Small intestine (tissue), 16 donors: ENCODE results near the gene PSMA1. TPM values are rescaled to one million over a fixed set of nuclear protein-coding genes. Genes with fewer than 3 reads are reported as not detected.
"Not testable (repeated sequence)": the region's sequence is repeated elsewhere in the genome, so short reads cannot be mapped to it uniquely, and the experiment has no call there.

Experiments used
- DNase-seq, 2 donors: peaks; one replicate each; pipeline versions ENCODE4 v3.0.0 to v3.0.0-alpha.2; 2013
- FAIRE-seq: peaks from 2 replicates; lab custom pipeline; 2012; peaks lifted over from hg19 to GRCh38; lab: Jason Lieb, UNC
- H3K27ac ChIP-seq, 3 donors: one replicate each; pipeline ENCODE4 v1.5.1; 2013; ENCODE audit warnings: low read length in 2 of 3, mild to moderate bottlenecking in 2 of 3, control low read depth in 1 of 3, inconsistent platforms in 1 of 3, low read depth in 1 of 3, moderate library complexity in 1 of 3
- H3K27me3 ChIP-seq, 3 donors: one replicate each; pipeline ENCODE4 v1.6.1; 2013; ENCODE audit warnings: low read length in 3 of 3, inconsistent platforms in 1 of 3; ENCODE audit not compliant: control insufficient read depth in 3 of 3, insufficient read depth in 3 of 3
- H3K36me3 ChIP-seq, 3 donors: one replicate each; pipeline ENCODE4 v1.6.1; 2013; ENCODE audit warnings: low read length in 3 of 3, inconsistent platforms in 1 of 3, low read depth in 1 of 3, mild to moderate bottlenecking in 1 of 3, moderate library complexity in 1 of 3; ENCODE audit not compliant: control insufficient read depth in 3 of 3, insufficient read depth in 2 of 3
- H3K4me1 ChIP-seq, 3 donors: one replicate each; pipeline ENCODE4 v1.6.1; 2013; ENCODE audit warnings: low read length in 2 of 3, inconsistent platforms in 1 of 3, low read depth in 1 of 3, mild to moderate bottlenecking in 1 of 3, moderate library complexity in 1 of 3; ENCODE audit not compliant: control insufficient read depth in 3 of 3, insufficient read depth in 2 of 3
- H3K4me3 ChIP-seq, 3 donors: one replicate each; pipeline ENCODE4 v1.5.1; 2013; ENCODE audit warnings: low read length in 3 of 3, control low read depth in 1 of 3, inconsistent platforms in 1 of 3, low read depth in 1 of 3, mild to moderate bottlenecking in 1 of 3, moderate library complexity in 1 of 3
- H3K9me3 ChIP-seq, 2 donors: one replicate each; pipeline ENCODE4 v1.6.1; 2013; ENCODE audit warnings: low read depth in 1 of 2, low read length in 1 of 2; ENCODE audit not compliant: control insufficient read depth in 2 of 2, insufficient read depth in 1 of 2
- WGBS, 3 donors: extraction: QIAGEN DNeasy Blood & Tissue Kit; methylation state at CpG; one replicate each; pipeline ENCODE4 v1.1.7; 2013; 5-methylcytosine and 5-hydroxymethylcytosine counted together
- long read RNA-seq, 10 donors: transcript quantifications; one replicate each; lab custom pipeline, GENCODE V29; 2026
- polyA plus RNA-seq, 4 donors: library from polyadenylated mRNA; stranded (reverse) in 3 of 4; unstranded in 1 of 4; fragments of 200-250 nt in 3 of 4; fragments of 120-200 nt in 1 of 4; gene quantifications; one replicate each; pipeline versions ENCODE4 v1.2.1 to v1.2.3, GENCODE V29; 2013
- donor health status: healthy with polysubstance abuse.
- donor health status: control.
- donor health status: control.
- donor health status: Bipolar disorder and iron deficiency.
- donor health status: healthy.

Gene PSMA1
- polyA plus RNA-seq = 100 to 1,000 TPM; 135 to 194 (median 155) TPM
- long read RNA-seq, donor 1, transcript PSMA1-201 (10 exons, 1,505 nt) = major isoform, 137 of 187 reads
- long read RNA-seq, donor 1, partial matches to known transcripts = 42 of 187 reads
- long read RNA-seq, donor 1, other reads (novel, unspliced or antisense) = 0 of 187 reads
- long read RNA-seq, donor 2, transcript PSMA1-201 (10 exons, 1,505 nt) = major isoform, 16 of 25 reads
- long read RNA-seq, donor 2, partial matches to known transcripts = 9 of 25 reads
- long read RNA-seq, donor 2, other reads (novel, unspliced or antisense) = 0 of 25 reads
- long read RNA-seq, donor 3, transcript PSMA1-201 (10 exons, 1,505 nt) = major isoform, 33 of 52 reads
- long read RNA-seq, donor 3, partial matches to known transcripts = 13 of 52 reads
- long read RNA-seq, donor 3, other reads (novel, unspliced or antisense) = 0 of 52 reads
- long read RNA-seq, donor 4, partial matches to known transcripts = 0 of 1 reads
- long read RNA-seq, donor 4, other reads (novel, unspliced or antisense) = 0 of 1 reads
- long read RNA-seq, donor 5, transcript PSMA1-201 (10 exons, 1,505 nt) = major isoform, 7 of 19 reads
- long read RNA-seq, donor 5, partial matches to known transcripts = 7 of 19 reads
- long read RNA-seq, donor 5, other reads (novel, unspliced or antisense) = 0 of 19 reads
- long read RNA-seq, donor 6, transcript PSMA1-201 (10 exons, 1,505 nt) = major isoform, 31 of 46 reads
- long read RNA-seq, donor 6, partial matches to known transcripts = 13 of 46 reads
- long read RNA-seq, donor 6, other reads (novel, unspliced or antisense) = 0 of 46 reads
- long read RNA-seq, donor 7 = 0 reads
- long read RNA-seq, donor 8, transcript PSMA1-201 (10 exons, 1,505 nt) = major isoform, 7 of 7 reads
- long read RNA-seq, donor 8, partial matches to known transcripts = 0 of 7 reads
- long read RNA-seq, donor 8, other reads (novel, unspliced or antisense) = 0 of 7 reads
- long read RNA-seq, donor 9, transcript PSMA1-201 (10 exons, 1,505 nt) = major isoform, 6 of 7 reads
- long read RNA-seq, donor 9, partial matches to known transcripts = 0 of 7 reads
- long read RNA-seq, donor 9, other reads (novel, unspliced or antisense) = 0 of 7 reads
- long read RNA-seq, donor 10, transcript PSMA1-201 (10 exons, 1,505 nt) = major isoform, 46 of 75 reads
- long read RNA-seq, donor 10, partial matches to known transcripts = 25 of 75 reads
- long read RNA-seq, donor 10, other reads (novel, unspliced or antisense) = 0 of 75 reads

GRCh38 chr11:14519917-14520746 is at the start of gene PSMA1:
PSMA1 (minus strand) TSS chr11:14520386; CDS start chr11:14520299, 87 bp downstream.
- H3K4me3 ChIP-seq = peak within 1 kb of the TSS; percentile 59 to 85 (median 61)
- peak within 1 kb of the TSS; percentile 6 to 95 (median 86) for H3K27ac ChIP-seq
- 0 to 1% (median 0%) methylated on average over 56 of the region's 56 CpGs for WGBS, 3 donors
- no peaks in the 10 kb centered on the region for H3K9me3 ChIP-seq
- FAIRE-seq (no peak), DNase-seq (peak; percentile 96 to 97)
- H3K4me1 ChIP-seq = no peaks in the 10 kb centered on the region
- peaks cover 2 to 10% (median 2%) of the 10 kb centered on the region in 3 donors for H3K36me3 ChIP-seq
- H3K27me3 ChIP-seq = no peaks in the 10 kb centered on the region

GRCh38 chr11:14569516-14569915 is 49.3 kb upstream of the PSMA1 start:
- 84 to 91% (median 85%) methylated on average over 6 of the region's 6 CpGs for WGBS, 3 donors

GRCh38 chr11:14567064-14567651 is 47.0 kb upstream of the PSMA1 start:
- Histone ChIP-seq H3K9me3 (peaks cover 0 to 9% of the 10 kb centered on the region in 2 donors), H3K4me3 (no peak overlapping the region), H3K36me3 (no peaks in the 10 kb centered on the region), H3K4me1 (peaks cover 0 to 13% (median 0%) of the 10 kb centered on the region in 3 donors), H3K27ac (peak overlapping the region in 1 of 3 donors; percentile 57), H3K27me3 (no peaks in the 10 kb centered on the region)
- FAIRE-seq (no peak), DNase-seq (no peak)
- 86 to 87% (median 87%) methylated on average over 3 of the region's 3 CpGs for WGBS, 3 donors

More at GRCh38 chr11:14569516-14569915, 49.3 kb upstream of the PSMA1 start:
- Histone ChIP-seq H3K9me3 (peaks cover 0 to 13% of the 10 kb centered on the region in 2 donors), H3K4me1 (peaks cover 0 to 13% (median 0%) of the 10 kb centered on the region in 3 donors)
- DNase-seq, H3K4me3 ChIP-seq, H3K27ac ChIP-seq, H3K27me3 ChIP-seq, H3K36me3 ChIP-seq, FAIRE-seq: not testable (repeated sequence)

- H3K27me3 ChIP-seq = no peaks in the 10 kb centered on the region
- FAIRE-seq (no peak), DNase-seq (peak in 1 of 2 donors; percentile 47)
- H3K27ac ChIP-seq = peak overlapping the region in 1 of 3 donors; percentile 57
- peaks cover 0 to 9% of the 10 kb centered on the region in 2 donors for H3K9me3 ChIP-seq
- 90 to 96% (median 93%) methylated on average over 3 of the region's 3 CpGs for WGBS, 3 donors
- H3K36me3 ChIP-seq = no peaks in the 10 kb centered on the region
- H3K4me3 ChIP-seq = no peak overlapping the region
- H3K4me1 ChIP-seq = peaks cover 0 to 13% (median 0%) of the 10 kb centered on the region in 3 donors
Measured at GRCh38 chr11:14566331-14567063, 46.3 kb upstream of the PSMA1 start.

GRCh38 chr11:14565845-14566244 is 45.7 kb upstream of the PSMA1 start:
- Histone ChIP-seq H3K27me3 (no peaks in the 10 kb centered on the region), H3K4me1 (peaks cover 0 to 13% (median 0%) of the 10 kb centered on the region in 3 donors), H3K27ac (peak overlapping the region in 1 of 3 donors; percentile 57), H3K4me3 (no peak overlapping the region), H3K36me3 (no peaks in the 10 kb centered on the region), H3K9me3 (peaks cover 0 to 9% of the 10 kb centered on the region in 2 donors)
- FAIRE-seq (no peak), DNase-seq (no peak)
- WGBS, 3 donors = 96 to 98% (median 98%) methylated on average over 2 of the region's 2 CpGs

GRCh38 chr11:14555818-14556217 is 35.6 kb upstream of the PSMA1 start:
- FAIRE-seq (no peak), DNase-seq (no peak)
- no peaks in the 10 kb centered on the region for H3K4me1 ChIP-seq
- H3K4me3 ChIP-seq = no peak overlapping the region
- no peaks in the 10 kb centered on the region for H3K27me3 ChIP-seq
- no peaks in the 10 kb centered on the region for H3K36me3 ChIP-seq
- 74 to 96% (median 75%) methylated on average over 1 of the region's 1 CpG for WGBS, 3 donors
- H3K9me3 ChIP-seq = no peaks in the 10 kb centered on the region
- H3K27ac ChIP-seq = peak overlapping the region in 1 of 3 donors; percentile 52

- peak in 1 of 2 donors; percentile 66 for DNase-seq
- no peak overlapping the region for H3K27ac ChIP-seq
- WGBS, 3 donors = 37 to 87% (median 61%) methylated on average over 2 of the region's 2 CpGs
- no peaks in the 10 kb centered on the region for H3K36me3 ChIP-seq
- no peaks in the 10 kb centered on the region for H3K4me1 ChIP-seq
- no peak for FAIRE-seq
- no peaks in the 10 kb centered on the region for H3K9me3 ChIP-seq
- no peaks in the 10 kb centered on the region for H3K27me3 ChIP-seq
- no peak overlapping the region for H3K4me3 ChIP-seq
Measured at GRCh38 chr11:14554959-14555358, 34.8 kb upstream of the PSMA1 start.
